ENCODE measurements around the gene SCLT1. TPM values are rescaled to one million over a fixed set of nuclear protein-coding genes. Genes with fewer than 3 reads are reported as not detected.

Gene SCLT1
- total and polyA plus RNA-seq, 2 of the 8 experiments (the other 6 are each of a cell fraction or from before 2014, with no cell fraction given), result 4.8 to 13.1 TPM

- DNase-seq (ENCODE audit: low read depth in 1 of 2, low spot score in 2 of 2), result no peak
- H3K4ac ChIP-seq (replicated peaks; ENCODE audit: insufficient read length, low read depth, low read length), result no peak overlapping the region
- no peaks in the 10 kb centered on the region for H3K79me2 ChIP-seq (ENCODE audit: control insufficient read depth in 1 of 2, insufficient read depth in 2 of 2, low read length in 2 of 2)
- H3K4me3 ChIP-seq (ENCODE audit: extremely low read depth in 1 of 4, insufficient read depth in 2 of 4, low read depth in 3 of 4, low read length in 4 of 4), result no peak overlapping the region
- ChIA-PET POLR2A (ENCODE audit: partially characterized antibody) (no interaction called here), CTCF (ENCODE audit: partially characterized antibody) (no interaction called here)
- no peak overlapping the region for H3K4me2 ChIP-seq (ENCODE audit: insufficient read depth in 1 of 2, low read depth in 2 of 2, low read length in 2 of 2)
- no peak overlapping the region for H4K5ac ChIP-seq (ENCODE audit: insufficient read length, low read depth, low read length)
- no peaks in the 10 kb centered on the region for H3K23me2 ChIP-seq (ENCODE audit: low read depth, low read length)
- no peak overlapping the region for H3K18ac ChIP-seq (ENCODE audit: extremely low read depth, low read length)
- no peaks in the 10 kb centered on the region for H3K36me3 ChIP-seq (ENCODE audit: control insufficient read depth in 2 of 4, insufficient read depth in 4 of 4, low read length in 3 of 4)
- peaks cover 0 to 1% (median 0%) of the 10 kb centered on the region in 4 experiments; a peak in 1 of 7 replicates for H3K27me3 ChIP-seq (replicated peaks in 1 of 4; ENCODE audit: control insufficient read depth in 3 of 4, extremely low read depth in 1 of 4, insufficient read depth in 3 of 4, low read length in 3 of 4)
- WGBS, 2 experiments (ENCODE audit: extremely low coverage in 1 of 2, insufficient coverage in 1 of 2, insufficient read length in 1 of 2, insufficient replicate concordance in 2 of 2, low coverage in 1 of 2, low lambda C conversion rate in 2 of 2, missing lambda C conversion rate in 1 of 2), result 83% methylated on average over 1 of the region's 1 CpG; no CpG with 5 or more reads in 1 of the 2 experiments
- no peak overlapping the region for H3K9ac ChIP-seq (replicated peaks in 1 of 4; ENCODE audit: extremely low read depth in 1 of 4, low read depth in 3 of 4, low read length in 3 of 4)
- no peaks in the 10 kb centered on the region for H3K79me1 ChIP-seq (ENCODE audit: low read depth, low read length)
- no peak overlapping the region for H3K23ac ChIP-seq (ENCODE audit: insufficient read length)
- H4K91ac ChIP-seq (replicated peaks; ENCODE audit: insufficient read length, low read length), result no peak overlapping the region
- no peak overlapping the region for H2BK120ac ChIP-seq (replicated peaks; ENCODE audit: low read depth, low read length)
- H2BK15ac ChIP-seq (ENCODE audit: low read length), result no peak overlapping the region
- no peak overlapping the region for H2AFZ ChIP-seq (ENCODE audit: low read length)
- H4K20me1 ChIP-seq (replicated peaks in 1 of 2; ENCODE audit: control insufficient read depth in 1 of 2, insufficient read depth in 2 of 2, low read length in 2 of 2), result peaks cover 0 to 1% of the 10 kb centered on the region in 2 experiments
- H3K27ac ChIP-seq (ENCODE audit: low read depth, low read length), result no peak overlapping the region
- no peak overlapping the region for H2AK5ac ChIP-seq (ENCODE audit: low read depth, low read length)
- no peak for FAIRE-seq
- H3K4me1 ChIP-seq (replicated peaks in 1 of 4; ENCODE audit: control insufficient read depth in 3 of 4, insufficient read depth in 4 of 4, low read length in 3 of 4), result no peaks in the 10 kb centered on the region
- no peak overlapping the region for H2BK20ac ChIP-seq (ENCODE audit: low read length)
- no peak overlapping the region for H2BK5ac ChIP-seq (ENCODE audit: low read depth, low read length)
- H4K8ac ChIP-seq (ENCODE audit: extremely low read depth, insufficient read depth, low read length), result no peak overlapping the region
- no peaks in the 10 kb centered on the region for H3K9me3 ChIP-seq (ENCODE audit: insufficient read depth in 2 of 2, low read depth in 1 of 2, low read length in 1 of 2)
- no peak overlapping the region for H3K14ac ChIP-seq (ENCODE audit: insufficient read length)
- no peak overlapping the region for H3K56ac ChIP-seq (replicated peaks; ENCODE audit: insufficient read length, low read depth, low read length)
- no peak overlapping the region for H2BK12ac ChIP-seq (ENCODE audit: low read depth, low read length)
- TF ChIP-seq CHD1 (IDR thresholded peaks at IDR 0.05; ENCODE audit: low read depth, low read length), result no peak
- TF ChIP-seq HDAC6 (IDR thresholded peaks at IDR 0.05; ENCODE audit: low read depth, low read length), result no peak
- TF ChIP-seq BCL11A (IDR thresholded peaks at IDR 0.05; ENCODE audit: low read depth in 2 of 2, low read length in 2 of 2), result no peak
- TF ChIP-seq, protein P1, sequence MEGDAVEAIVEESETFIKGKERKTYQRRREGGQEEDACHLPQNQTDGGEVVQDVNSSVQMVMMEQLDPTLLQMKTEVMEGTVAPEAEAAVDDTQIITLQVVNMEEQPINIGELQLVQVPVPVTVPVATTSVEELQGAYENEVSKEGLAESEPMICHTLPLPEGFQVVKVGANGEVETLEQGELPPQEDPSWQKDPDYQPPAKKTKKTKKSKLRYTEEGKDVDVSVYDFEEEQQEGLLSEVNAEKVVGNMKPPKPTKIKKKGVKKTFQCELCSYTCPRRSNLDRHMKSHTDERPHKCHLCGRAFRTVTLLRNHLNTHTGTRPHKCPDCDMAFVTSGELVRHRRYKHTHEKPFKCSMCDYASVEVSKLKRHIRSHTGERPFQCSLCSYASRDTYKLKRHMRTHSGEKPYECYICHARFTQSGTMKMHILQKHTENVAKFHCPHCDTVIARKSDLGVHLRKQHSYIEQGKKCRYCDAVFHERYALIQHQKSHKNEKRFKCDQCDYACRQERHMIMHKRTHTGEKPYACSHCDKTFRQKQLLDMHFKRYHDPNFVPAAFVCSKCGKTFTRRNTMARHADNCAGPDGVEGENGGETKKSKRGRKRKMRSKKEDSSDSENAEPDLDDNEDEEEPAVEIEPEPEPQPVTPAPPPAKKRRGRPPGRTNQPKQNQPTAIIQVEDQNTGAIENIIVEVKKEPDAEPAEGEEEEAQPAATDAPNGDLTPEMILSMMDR (IDR thresholded peaks at IDR 0.05; ENCODE audit: control extremely low read depth in 1 of 3, insufficient read depth in 1 of 3, low read depth in 1 of 3, low read length in 3 of 3), result no peak
- TF ChIP-seq POLR2A (IDR thresholded peaks at IDR 0.05; ENCODE audit: control extremely low read depth in 1 of 2, low read depth in 2 of 2, low read length in 2 of 2), result no peak
- no peak for TF ChIP-seq CTBP2 (IDR thresholded peaks at IDR 0.05; ENCODE audit: borderline replicate concordance, insufficient read depth, insufficient read length, low read length)
- no peak for TF ChIP-seq USF2 (IDR thresholded peaks at IDR 0.05; ENCODE audit: low read length)
- TF ChIP-seq SIX5 (IDR thresholded peaks at IDR 0.05; ENCODE audit: low read depth, low read length), result no peak
- TF ChIP-seq RFX5 (IDR thresholded peaks at IDR 0.05; ENCODE audit: borderline replicate concordance, low read depth, low read length), result no peak
- TF ChIP-seq KDM5A (IDR thresholded peaks at IDR 0.05; ENCODE audit: low read length), result no peak
- TF ChIP-seq RNF2 (IDR thresholded peaks at IDR 0.05; ENCODE audit: borderline replicate concordance, low read depth, low read length, missing control alignments, poor library complexity, severe bottlenecking), result no peak
Observed at GRCh38 chr4:128978985-128979384, 114.4 kb downstream of the SCLT1 start.

Measured in H1 (cell line).